NCI-H128 (cell line): ENCODE measurements around the gene KRTAP3-1.
"Not testable (repeated sequence)": the region's sequence is repeated elsewhere in the genome, so short reads cannot be mapped to it uniquely, and the experiment has no call there.

Experiments
- DNase-seq: peaks from one replicate; lab custom pipeline; 2025; ENCODE audit not compliant: unreplicated experiment; lab: John Stamatoyannopoulos, UW

KRTAP3-1 gene

GRCh38 chr17:41016578-41017215 is 7.8 kb upstream of the KRTAP3-1 start:
- no peak for DNase-seq

GRCh38 chr17:41015454-41015853 is 6.5 kb upstream of the KRTAP3-1 start:
- DNase-seq, result no peak

GRCh38 chr17:41013606-41014005 is 4.7 kb upstream of the KRTAP3-1 start:
- DNase-seq, result no peak

GRCh38 chr17:41013181-41013580 is 4.3 kb upstream of the KRTAP3-1 start:
- no peak for DNase-seq

- no peak for DNase-seq
These were observed 3.6 kb upstream of the KRTAP3-1 start for GRCh38 chr17:41012326-41013120.

- DNase-seq, result no peak
These were observed 1.5 kb upstream of the KRTAP3-1 start for GRCh38 chr17:41010441-41010840.

- no peak for DNase-seq
These were observed 1.0 kb upstream of the KRTAP3-1 start for GRCh38 chr17:41009936-41010335.

GRCh38 chr17:41009301-41009760 is 403 bp upstream of the KRTAP3-1 start:
- DNase-seq, result no peak

GRCh38 chr17:41004397-41004796 is 4.5 kb downstream of the KRTAP3-1 start:
- DNase-seq, result no peak

GRCh38 chr17:41003926-41004325 is 5.0 kb downstream of the KRTAP3-1 start:
- DNase-seq, result no peak

GRCh38 chr17:41002814-41003213 is 6.1 kb downstream of the KRTAP3-1 start:
- no peak for DNase-seq

GRCh38 chr17:41001795-41002194 is 7.1 kb downstream of the KRTAP3-1 start:
- no peak for DNase-seq

- DNase-seq, result not testable (repeated sequence)
These were observed 9.4 kb downstream of the KRTAP3-1 start, which contains the start of gene KRTAP3-2 for GRCh38 chr17:40999563-40999962. KRTAP3-2 (minus strand) TSS chr17:40999906; CDS start chr17:40999853, 53 bp downstream.

- DNase-seq, result no peak
These were observed 11.6 kb downstream of the KRTAP3-1 start for GRCh38 chr17:40997361-40997760.

- no peak for DNase-seq
These were observed 12.1 kb downstream of the KRTAP3-1 start for GRCh38 chr17:40996829-40997228.

GRCh38 chr17:40995116-40995515 is 13.8 kb downstream of the KRTAP3-1 start:
- DNase-seq, result no peak

GRCh38 chr17:40993839-40994238 is 15.1 kb downstream of the KRTAP3-1 start, which contains the start of gene KRTAP3-3:
KRTAP3-3 (minus strand) TSS chr17:40994164; CDS start chr17:40994097, 67 bp downstream.
- DNase-seq, result no peak

- no peak for DNase-seq
These were observed 15.8 kb downstream of the KRTAP3-1 start for GRCh38 chr17:40993084-40993483.

GRCh38 chr17:40992666-40993065 is 16.3 kb downstream of the KRTAP3-1 start:
- no peak for DNase-seq

GRCh38 chr17:40986920-40987319 is 22.0 kb downstream of the KRTAP3-1 start:
- DNase-seq, result no peak

GRCh38 chr17:40984226-40984625 is 24.7 kb downstream of the KRTAP3-1 start, which contains the start of gene KRT40:
KRT40 (minus strand) TSS chr17:40984326; CDS start chr17:40984273, 53 bp downstream.
- no peak for DNase-seq

- no peak for DNase-seq
These were observed 27.8 kb downstream of the KRTAP3-1 start for GRCh38 chr17:40981115-40981514.
